ENCODE results near the gene SEPTIN11. TPM values are rescaled to one million over a fixed set of nuclear protein-coding genes. Genes with fewer than 3 reads are reported as not detected.

SEPTIN11 gene
- total RNA-seq, 1 experiment from 2014 or later: 283 TPM

GRCh38 chr4:76977736-76978350 lies 28.3 kb downstream of the SEPTIN11 start:
- H3K27ac ChIP-seq: peak overlapping the region; percentile 80
- peaks cover 68% of the 10 kb centered on the region for H3K4me1 ChIP-seq (replicated peaks)
- H3K27me3 ChIP-seq (replicated peaks): no peaks in the 10 kb centered on the region
- peaks cover 57% of the 10 kb centered on the region for H3K36me3 ChIP-seq
- no peak overlapping the region for H3K4me3 ChIP-seq
- DNase-seq (ENCODE audit: low read depth in 1 of 2, low spot score in 2 of 2): peak in 1 of 2 experiments; percentile 85
- H3K9me3 ChIP-seq (replicated peaks): no peaks in the 10 kb centered on the region

GRCh38 chr4:76979236-76979635 lies 29.7 kb downstream of the SEPTIN11 start:
- no peaks in the 10 kb centered on the region for H3K27me3 ChIP-seq (replicated peaks)
- DNase-seq (ENCODE audit: low read depth in 1 of 2, low spot score in 2 of 2): no peak
- H3K9me3 ChIP-seq (replicated peaks): no peaks in the 10 kb centered on the region
- peaks cover 56% of the 10 kb centered on the region for H3K36me3 ChIP-seq
- H3K27ac ChIP-seq: peak overlapping the region; percentile 80
- H3K4me3 ChIP-seq: no peak overlapping the region
- peaks cover 75% of the 10 kb centered on the region for H3K4me1 ChIP-seq (replicated peaks)

- Histone ChIP-seq H3K36me3 (peaks cover 48% of the 10 kb centered on the region), H3K27me3 (replicated peaks) (no peaks in the 10 kb centered on the region), H3K4me3 (no peak overlapping the region), H3K4me1 (replicated peaks) (peaks cover 77% of the 10 kb centered on the region), H3K27ac (no peak overlapping the region), H3K9me3 (replicated peaks) (no peaks in the 10 kb centered on the region)
- no peak for DNase-seq (ENCODE audit: low read depth in 1 of 2, low spot score in 2 of 2)
These were observed 30.7 kb downstream of the SEPTIN11 start for GRCh38 chr4:76980261-76980660.

GRCh38 chr4:76981644-76982043 lies 32.1 kb downstream of the SEPTIN11 start:
- DNase-seq (ENCODE audit: low read depth in 1 of 2, low spot score in 2 of 2): no peak
- Histone ChIP-seq H3K9me3 (replicated peaks) (no peaks in the 10 kb centered on the region), H3K4me3 (no peak overlapping the region), H3K27ac (no peak overlapping the region; the same call in 1 of the 2 replicates), H3K27me3 (replicated peaks) (no peaks in the 10 kb centered on the region), H3K36me3 (peaks cover 34% of the 10 kb centered on the region), H3K4me1 (replicated peaks) (peaks cover 86% of the 10 kb centered on the region)

- Histone ChIP-seq H3K27ac (peak overlapping the region; percentile 10; the same call in 1 of the 2 replicates), H3K36me3 (peaks cover 29% of the 10 kb centered on the region), H3K4me3 (no peak overlapping the region), H3K4me1 (replicated peaks) (peaks cover 85% of the 10 kb centered on the region), H3K27me3 (replicated peaks) (no peaks in the 10 kb centered on the region), H3K9me3 (replicated peaks) (no peaks in the 10 kb centered on the region)
- peak in 1 of 2 experiments; percentile 36 for DNase-seq (ENCODE audit: low read depth in 1 of 2, low spot score in 2 of 2)
These were observed 33.4 kb downstream of the SEPTIN11 start for GRCh38 chr4:76982638-76983584.

GRCh38 chr4:76984127-76984526 lies 34.6 kb downstream of the SEPTIN11 start:
- peak in 1 of 2 experiments; percentile 70 for DNase-seq (ENCODE audit: low read depth in 1 of 2, low spot score in 2 of 2)
- H3K4me1 ChIP-seq (replicated peaks): peaks cover 83% of the 10 kb centered on the region
- no peak overlapping the region for H3K4me3 ChIP-seq
- H3K9me3 ChIP-seq (replicated peaks): no peaks in the 10 kb centered on the region
- H3K36me3 ChIP-seq: peaks cover 26% of the 10 kb centered on the region
- H3K27ac ChIP-seq: peak overlapping the region; percentile 83
- H3K27me3 ChIP-seq (replicated peaks): no peaks in the 10 kb centered on the region

GRCh38 chr4:76984788-76985211 lies 35.2 kb downstream of the SEPTIN11 start:
- peak; percentile 95 to 98 for DNase-seq (ENCODE audit: low read depth in 1 of 2, low spot score in 2 of 2)
- no peak overlapping the region for H3K4me3 ChIP-seq

GRCh38 chr4:76987153-76987591 lies 37.6 kb downstream of the SEPTIN11 start:
- Histone ChIP-seq H3K27ac (peak overlapping the region; percentile 97), H3K27me3 (replicated peaks) (no peaks in the 10 kb centered on the region), H3K36me3 (peaks cover 28% of the 10 kb centered on the region), H3K4me3 (peak overlapping the region; percentile 18), H3K4me1 (replicated peaks) (peaks cover 81% of the 10 kb centered on the region), H3K9me3 (replicated peaks) (no peaks in the 10 kb centered on the region)
- peak; percentile 80 to 92 for DNase-seq (ENCODE audit: low read depth in 1 of 2, low spot score in 2 of 2)

More at GRCh38 chr4:76984788-76985211, 35.2 kb downstream of the SEPTIN11 start:
- H3K27me3 ChIP-seq (replicated peaks): no peaks in the 10 kb centered on the region
- no peaks in the 10 kb centered on the region for H3K9me3 ChIP-seq (replicated peaks)
- peak overlapping the region; percentile 97 for H3K27ac ChIP-seq
- H3K36me3 ChIP-seq: peaks cover 31% of the 10 kb centered on the region
- H3K4me1 ChIP-seq (replicated peaks): peaks cover 83% of the 10 kb centered on the region

GRCh38 chr4:76987685-76988084 lies 38.1 kb downstream of the SEPTIN11 start:
- peaks cover 28% of the 10 kb centered on the region for H3K36me3 ChIP-seq
- H3K4me3 ChIP-seq: peak overlapping the region; percentile 18
- DNase-seq (ENCODE audit: low read depth in 1 of 2, low spot score in 2 of 2): no peak
- no peaks in the 10 kb centered on the region for H3K9me3 ChIP-seq (replicated peaks)
- H3K27me3 ChIP-seq (replicated peaks): no peaks in the 10 kb centered on the region
- peaks cover 76% of the 10 kb centered on the region for H3K4me1 ChIP-seq (replicated peaks)
- H3K27ac ChIP-seq: peak overlapping the region; percentile 97

GRCh38 chr4:76989391-76990061 lies 40.0 kb downstream of the SEPTIN11 start:
- Histone ChIP-seq H3K4me1 (replicated peaks) (peaks cover 57% of the 10 kb centered on the region), H3K27ac (no peak overlapping the region), H3K4me3 (no peak overlapping the region), H3K36me3 (peaks cover 22% of the 10 kb centered on the region), H3K9me3 (replicated peaks) (no peaks in the 10 kb centered on the region), H3K27me3 (replicated peaks) (no peaks in the 10 kb centered on the region)
- no peak for DNase-seq (ENCODE audit: low read depth in 1 of 2, low spot score in 2 of 2)

- H3K9me3 ChIP-seq (replicated peaks): no peaks in the 10 kb centered on the region
- peak in 1 of 2 experiments; percentile 56 for DNase-seq (ENCODE audit: low read depth in 1 of 2, low spot score in 2 of 2)
- H3K27me3 ChIP-seq (replicated peaks): no peaks in the 10 kb centered on the region
- no peak overlapping the region for H3K4me3 ChIP-seq
- H3K4me1 ChIP-seq (replicated peaks): peaks cover 51% of the 10 kb centered on the region
- peak overlapping the region; percentile 62 for H3K27ac ChIP-seq
- H3K36me3 ChIP-seq: peaks cover 24% of the 10 kb centered on the region
These were observed 40.9 kb downstream of the SEPTIN11 start for GRCh38 chr4:76990288-76991080.

- Histone ChIP-seq H3K4me1 (replicated peaks) (peaks cover 44% of the 10 kb centered on the region), H3K36me3 (peaks cover 31% of the 10 kb centered on the region), H3K9me3 (replicated peaks) (no peaks in the 10 kb centered on the region), H3K4me3 (no peak overlapping the region), H3K27me3 (replicated peaks) (no peaks in the 10 kb centered on the region), H3K27ac (peak overlapping the region; percentile 62)
- DNase-seq (ENCODE audit: low read depth in 1 of 2, low spot score in 2 of 2): no peak
These were observed 41.7 kb downstream of the SEPTIN11 start for GRCh38 chr4:76991161-76991660.

All from SJSA1 (cell line).